Stomach (tissue), 9 donors: ENCODE data around the gene FBXW8. TPM values are rescaled to one million over a fixed set of nuclear protein-coding genes. Genes with fewer than 3 reads are reported as not detected.
A peak's percentile ranks its signal among the peaks of the same experiment; 100 is the strongest.

Experiments used
- DNase-seq, 2 donors: peaks; one replicate each; pipeline versions ENCODE4 v3.0.0 to v3.0.0-alpha.2; 2013 to 2019
- H3K27ac ChIP-seq, 5 donors: fragments of 200-600 bp in 4 of 5; sonication (generic) in 4 of 5; one replicate each; pipeline ENCODE4 v1.5.1; 2013 to 2019; ENCODE audit warnings: mild to moderate bottlenecking in 1 of 5, moderate library complexity in 1 of 5
- H3K27me3 ChIP-seq, 3 donors: fragments of 200-600 bp; sonication (generic); one replicate each; pipeline ENCODE4 v1.5.1; 2017 to 2019; ENCODE audit warnings: mixed run types in 1 of 3
- H3K36me3 ChIP-seq, 4 donors: fragments of 200-600 bp; sonication (generic); 1 replicate in 3 of 4; 2 replicates in 1 of 4; pipeline ENCODE4 v1.5.1; 2016 to 2019
- H3K4me1 ChIP-seq, 4 donors: fragments of 200-600 bp; sonication (generic); one replicate each; pipeline ENCODE4 v1.5.1; 2016 to 2019
- H3K4me3 ChIP-seq, 4 donors: fragments of 200-600 bp; sonication (generic) in 3 of 4; one replicate each; pipeline ENCODE4 v1.5.1; 2016 to 2019; ENCODE audit warnings: mild to moderate bottlenecking in 1 of 4
- H3K9me3 ChIP-seq, 4 donors: fragments of 200-600 bp; sonication (generic); one replicate each; pipeline ENCODE4 v1.5.1; 2016 to 2019
- CTCF ChIP-seq, 7 experiments: fragments of 450-650 bp in 4 of 7; fragments of 200-600 bp in 3 of 7; sonication (generic) in 3 of 7; IDR thresholded peaks; one replicate each; pipeline ENCODE4 v1.5.1; 2016 to 2019; ENCODE audit warnings: antibody characterized with exemption in 7 of 7, control low read depth in 2 of 7, mild to moderate bottlenecking in 1 of 7
- EP300 ChIP-seq: sonication (generic); formaldehyde crosslinking; IDR thresholded peaks from one replicate; pipeline ENCODE4 v1.6.1; 2017; ENCODE audit warnings: antibody characterized with exemption
- POLR2A ChIP-seq, 4 donors: fragments of 450-650 bp; IDR thresholded peaks; one replicate each; pipeline ENCODE4 v1.6.1; 2016; ENCODE audit warnings: antibody characterized with exemption in 4 of 4, control low read depth in 2 of 4, mild to moderate bottlenecking in 1 of 4, moderate library complexity in 1 of 4
- POLR2AphosphoS5 ChIP-seq, 3 donors: sonication (generic); formaldehyde crosslinking; IDR thresholded peaks; one replicate each; pipeline ENCODE4 v1.6.1; 2016; ENCODE audit warnings: antibody characterized with exemption in 3 of 3
- WGBS, 5 donors: extraction: QIAGEN DNeasy Blood & Tissue Kit in 3 of 5; methylation state at CpG; one replicate each; pipeline versions ENCODE4 v1.1.5 to v1.1.7; 2013 to 2018; 5-methylcytosine and 5-hydroxymethylcytosine counted together
- intact Hi-C: fragments of 100-400 bp; cut with DNase I; formaldehyde crosslinking; loops from one replicate; pipeline ENCODE4 v1.15.1; 2023; ENCODE audit warnings: low total_unique reads
- polyA plus RNA-seq, 3 donors: library from polyadenylated mRNA; stranded (reverse); fragments of 200-250 nt; gene quantifications; one replicate each; pipeline ENCODE4 v1.2.3, GENCODE V29; 2013
- total RNA-seq, 5 donors: library from RNA; depleted of rRNA; stranded (reverse); fragments of >200 nt; gene quantifications; one replicate each; pipeline versions ENCODE4 v1.1.0 to v1.2.3, GENCODE V29; 2014 to 2016
- donor health status: healthy with polysubstance abuse.
- donor health status: Bipolar disorder and iron deficiency.
- donor health status: healthy.

The FBXW8 gene
- total and polyA plus RNA-seq, 8 donors: 3.2 to 28.7 (median 6.7) TPM

GRCh38 chr12:116975779-116976393, 65.1 kb downstream of the FBXW8 start:
- TF ChIP-seq EP300 (no peak), POLR2AphosphoS5 (IDR thresholded peaks at IDR 0.05) (no peak), POLR2A (IDR thresholded peaks at IDR 0.05) (no peak), CTCF (IDR thresholded peaks at IDR 0.05) (no peak)
- intact Hi-C loops: no loop called here
- no peaks in the 10 kb centered on the region for H3K9me3 ChIP-seq
- no peaks in the 10 kb centered on the region for H3K27me3 ChIP-seq
- no peak overlapping the region for H3K4me3 ChIP-seq
- no peak for DNase-seq
- H3K27ac ChIP-seq: no peak overlapping the region
- peaks cover 0 to 18% (median 12%) of the 10 kb centered on the region in 4 donors for H3K4me1 ChIP-seq
- H3K36me3 ChIP-seq: peaks cover 0 to 28% (median 22%) of the 10 kb centered on the region in 4 donors
- WGBS, 5 donors: 86 to 90% (median 88%) methylated on average over 3 of the region's 3 CpGs

GRCh38 chr12:116977465-116978380, 67.0 kb downstream of the FBXW8 start:
- Histone ChIP-seq H3K27me3 (no peaks in the 10 kb centered on the region), H3K27ac (no peak overlapping the region), H3K36me3 (peaks cover 0 to 22% (median 17%) of the 10 kb centered on the region in 4 donors), H3K4me3 (no peak overlapping the region), H3K9me3 (no peaks in the 10 kb centered on the region), H3K4me1 (peaks cover 0 to 18% (median 12%) of the 10 kb centered on the region in 4 donors)
- TF ChIP-seq CTCF (IDR thresholded peaks at IDR 0.05): no peak
- no peak for TF ChIP-seq EP300
- no peak for TF ChIP-seq POLR2AphosphoS5 (IDR thresholded peaks at IDR 0.05)
- no peak for TF ChIP-seq POLR2A (IDR thresholded peaks at IDR 0.05)
- no peak for DNase-seq
- intact Hi-C loops: no loop called here
- WGBS, 5 donors: 86 to 91% (median 87%) methylated on average over 13 of the region's 13 CpGs

- Histone ChIP-seq H3K27me3 (no peaks in the 10 kb centered on the region), H3K9me3 (no peaks in the 10 kb centered on the region), H3K36me3 (peaks cover 0 to 9% (median 5%) of the 10 kb centered on the region in 4 donors), H3K4me3 (no peak overlapping the region), H3K27ac (no peak overlapping the region), H3K4me1 (peaks cover 0 to 18% (median 12%) of the 10 kb centered on the region in 4 donors)
- 75 to 90% (median 79%) methylated on average over 7 of the region's 7 CpGs for WGBS, 5 donors
- TF ChIP-seq POLR2AphosphoS5 (IDR thresholded peaks at IDR 0.05) (no peak), CTCF (IDR thresholded peaks at IDR 0.05) (no peak)
- DNase-seq: peak in 1 of 2 donors; percentile 36
- intact Hi-C loops: no loop called here
These were observed 68.2 kb downstream of the FBXW8 start for GRCh38 chr12:116978791-116979508.

- intact Hi-C loops: no loop called here
- Histone ChIP-seq H3K9me3 (no peaks in the 10 kb centered on the region), H3K27me3 (no peaks in the 10 kb centered on the region), H3K4me3 (no peak overlapping the region), H3K36me3 (peaks cover 0 to 3% (median 0%) of the 10 kb centered on the region in 4 donors), H3K27ac (peak overlapping the region in 3 of 5 donors; percentile 18 to 47 (median 23)), H3K4me1 (peaks cover 0 to 18% (median 12%) of the 10 kb centered on the region in 4 donors)
- DNase-seq: no peak
- 38 to 67% (median 59%) methylated on average over 1 of the region's 1 CpG for WGBS, 5 donors
- TF ChIP-seq EP300 (no peak), CTCF (IDR thresholded peaks at IDR 0.05) (no peak), POLR2AphosphoS5 (IDR thresholded peaks at IDR 0.05) (peak in 2 of 3 donors; percentile 36 to 56)
These were observed 69.3 kb downstream of the FBXW8 start for GRCh38 chr12:116980083-116980482.
